Ishikawa (cell line): ENCODE data around the gene ZNF787.

Experiments
- CREB1 ChIP-seq: IDR thresholded peaks from 2 replicates; pipeline ENCODE4 v1.6.1; 2012; ENCODE audit warnings: low read depth
- EP300 ChIP-seq: IDR thresholded peaks from 2 replicates; pipeline ENCODE4 v1.6.1; 2012; ENCODE audit warnings: borderline replicate concordance
- FOXM1 ChIP-seq: IDR thresholded peaks from 2 replicates; pipeline ENCODE4 v1.6.1; 2012; ENCODE audit warnings: low read depth, borderline replicate concordance
- MAX ChIP-seq: IDR thresholded peaks from 2 replicates; pipeline ENCODE4 v1.6.1; 2012
- RAD21 ChIP-seq: IDR thresholded peaks from 2 replicates; pipeline ENCODE4 v1.6.1; 2012; ENCODE audit warnings: low read depth
- REST ChIP-seq: IDR thresholded peaks from 2 replicates; pipeline ENCODE4 v1.6.1; 2012; ENCODE audit warnings: low read depth, mild to moderate bottlenecking
- USF1 ChIP-seq: IDR thresholded peaks from 2 replicates; pipeline ENCODE4 v1.6.1; 2012
- YY1 ChIP-seq: IDR thresholded peaks from 2 replicates; pipeline ENCODE4 v1.6.1; 2012; ENCODE audit warnings: low read depth
- ZBTB7A ChIP-seq: IDR thresholded peaks from 2 replicates; pipeline ENCODE4 v1.6.1; 2012; ENCODE audit warnings: low read depth

GRCh38 chr19:56106397-56106849 lies 14.7 kb downstream of the ZNF787 start:
- TF ChIP-seq FOXM1 (no peak), REST (no peak), EP300 (no peak), ZBTB7A (no peak), MAX (no peak), RAD21 (no peak), CREB1 (no peak), USF1 (no peak), YY1 (no peak)
